Stomach (tissue), 4 donors: ENCODE measurements around the gene CTRL.
"Not testable (repeated sequence)": the region's sequence is repeated elsewhere in the genome, so short reads cannot be mapped to it uniquely, and the experiment has no call there.

Experiments
- CTCF ChIP-seq, 7 experiments: fragments of 450-650 bp in 4 of 7; fragments of 200-600 bp in 3 of 7; sonication (generic) in 3 of 7; IDR thresholded peaks; one replicate each; pipeline ENCODE4 v1.5.1; 2016 to 2019; ENCODE audit warnings: antibody characterized with exemption in 7 of 7, control low read depth in 2 of 7, mild to moderate bottlenecking in 1 of 7
- POLR2A ChIP-seq, 4 donors: fragments of 450-650 bp; IDR thresholded peaks; one replicate each; pipeline ENCODE4 v1.6.1; 2016; ENCODE audit warnings: antibody characterized with exemption in 4 of 4, control low read depth in 2 of 4, mild to moderate bottlenecking in 1 of 4, moderate library complexity in 1 of 4
- POLR2AphosphoS5 ChIP-seq, 3 donors: sonication (generic); formaldehyde crosslinking; IDR thresholded peaks; one replicate each; pipeline ENCODE4 v1.6.1; 2016; ENCODE audit warnings: antibody characterized with exemption in 3 of 3

GRCh38 chr16:67937713-67938112 is 6.1 kb upstream of the CTRL start:
- not testable (repeated sequence) for TF ChIP-seq CTCF, POLR2A, POLR2AphosphoS5 (IDR thresholded peaks at IDR 0.05)
